Prostate gland (tissue), 2 donors: ENCODE measurements around the gene FSTL5.

Experiments
- CTCF ChIP-seq, 4 experiments: fragments of 200-600 bp in 2 of 4; fragments of 450-650 bp in 2 of 4; sonication (generic) in 2 of 4; IDR thresholded peaks; 1 replicate in 3 of 4; 2 replicates in 1 of 4; pipeline ENCODE4 v1.5.1; 2016 to 2019; ENCODE audit warnings: antibody characterized with exemption in 4 of 4, mild to moderate bottlenecking in 2 of 4, moderate library complexity in 2 of 4
- POLR2A ChIP-seq: fragments of 450-650 bp; IDR thresholded peaks from one replicate; pipeline ENCODE4 v1.6.1; 2016; ENCODE audit warnings: antibody characterized with exemption, mild to moderate bottlenecking

- TF ChIP-seq CTCF (IDR thresholded peaks at IDR 0.05) = no peak
- TF ChIP-seq POLR2A = no peak
Observed at GRCh38 chr4:161937596-161937995, 226.2 kb downstream of the FSTL5 start.
